ENCODE results near the gene IL10RA.

DNA sequence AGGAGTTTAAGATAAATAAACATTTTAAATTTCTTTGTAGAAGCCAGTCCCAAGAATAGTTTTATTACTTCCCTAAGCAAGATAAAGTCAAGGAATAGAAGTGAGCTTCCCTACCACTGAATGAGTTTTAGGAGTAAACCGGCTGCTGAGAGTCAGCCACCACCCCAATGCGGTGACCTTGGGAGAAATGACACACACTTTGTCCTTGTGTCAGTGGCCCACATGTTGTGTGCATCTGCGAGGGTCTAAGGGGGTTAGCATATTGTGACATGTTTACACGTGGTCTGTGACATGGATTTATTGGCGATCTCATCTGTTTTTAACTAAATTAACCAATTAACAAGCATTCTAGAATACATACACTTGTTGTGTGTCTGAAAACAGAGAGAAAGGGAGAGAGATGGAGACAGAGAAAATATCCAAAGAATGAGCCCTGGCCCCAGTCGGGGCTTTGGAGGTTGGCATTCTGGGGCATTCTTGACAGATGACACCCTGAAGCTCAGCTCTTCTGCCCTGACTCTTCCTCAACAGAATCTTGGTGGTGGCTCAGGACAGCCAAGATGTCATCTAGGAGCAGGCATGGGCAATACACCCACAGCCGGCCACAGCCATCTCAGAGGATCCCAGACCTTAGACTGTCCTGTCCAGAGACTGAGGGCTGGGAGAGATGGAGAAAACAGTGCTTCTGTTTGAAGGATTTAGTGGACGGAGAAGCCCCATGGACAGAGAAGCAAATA lies 60.9 kb downstream of the IL10RA start:
- no peak for TF ChIP-seq TAF1 (conservative IDR thresholded peaks at IDR 0.05)
- TF ChIP-seq, protein P1, sequence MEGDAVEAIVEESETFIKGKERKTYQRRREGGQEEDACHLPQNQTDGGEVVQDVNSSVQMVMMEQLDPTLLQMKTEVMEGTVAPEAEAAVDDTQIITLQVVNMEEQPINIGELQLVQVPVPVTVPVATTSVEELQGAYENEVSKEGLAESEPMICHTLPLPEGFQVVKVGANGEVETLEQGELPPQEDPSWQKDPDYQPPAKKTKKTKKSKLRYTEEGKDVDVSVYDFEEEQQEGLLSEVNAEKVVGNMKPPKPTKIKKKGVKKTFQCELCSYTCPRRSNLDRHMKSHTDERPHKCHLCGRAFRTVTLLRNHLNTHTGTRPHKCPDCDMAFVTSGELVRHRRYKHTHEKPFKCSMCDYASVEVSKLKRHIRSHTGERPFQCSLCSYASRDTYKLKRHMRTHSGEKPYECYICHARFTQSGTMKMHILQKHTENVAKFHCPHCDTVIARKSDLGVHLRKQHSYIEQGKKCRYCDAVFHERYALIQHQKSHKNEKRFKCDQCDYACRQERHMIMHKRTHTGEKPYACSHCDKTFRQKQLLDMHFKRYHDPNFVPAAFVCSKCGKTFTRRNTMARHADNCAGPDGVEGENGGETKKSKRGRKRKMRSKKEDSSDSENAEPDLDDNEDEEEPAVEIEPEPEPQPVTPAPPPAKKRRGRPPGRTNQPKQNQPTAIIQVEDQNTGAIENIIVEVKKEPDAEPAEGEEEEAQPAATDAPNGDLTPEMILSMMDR (IDR thresholded peaks at IDR 0.05; ENCODE audit: low read depth, low read length, missing input control) = no peak
- no peak for TF ChIP-seq EGR1 (IDR thresholded peaks at IDR 0.05; ENCODE audit: low read depth in 2 of 2)
- TF ChIP-seq YY1 (IDR thresholded peaks at IDR 0.05) = no peak
- TF ChIP-seq, protein P2, sequence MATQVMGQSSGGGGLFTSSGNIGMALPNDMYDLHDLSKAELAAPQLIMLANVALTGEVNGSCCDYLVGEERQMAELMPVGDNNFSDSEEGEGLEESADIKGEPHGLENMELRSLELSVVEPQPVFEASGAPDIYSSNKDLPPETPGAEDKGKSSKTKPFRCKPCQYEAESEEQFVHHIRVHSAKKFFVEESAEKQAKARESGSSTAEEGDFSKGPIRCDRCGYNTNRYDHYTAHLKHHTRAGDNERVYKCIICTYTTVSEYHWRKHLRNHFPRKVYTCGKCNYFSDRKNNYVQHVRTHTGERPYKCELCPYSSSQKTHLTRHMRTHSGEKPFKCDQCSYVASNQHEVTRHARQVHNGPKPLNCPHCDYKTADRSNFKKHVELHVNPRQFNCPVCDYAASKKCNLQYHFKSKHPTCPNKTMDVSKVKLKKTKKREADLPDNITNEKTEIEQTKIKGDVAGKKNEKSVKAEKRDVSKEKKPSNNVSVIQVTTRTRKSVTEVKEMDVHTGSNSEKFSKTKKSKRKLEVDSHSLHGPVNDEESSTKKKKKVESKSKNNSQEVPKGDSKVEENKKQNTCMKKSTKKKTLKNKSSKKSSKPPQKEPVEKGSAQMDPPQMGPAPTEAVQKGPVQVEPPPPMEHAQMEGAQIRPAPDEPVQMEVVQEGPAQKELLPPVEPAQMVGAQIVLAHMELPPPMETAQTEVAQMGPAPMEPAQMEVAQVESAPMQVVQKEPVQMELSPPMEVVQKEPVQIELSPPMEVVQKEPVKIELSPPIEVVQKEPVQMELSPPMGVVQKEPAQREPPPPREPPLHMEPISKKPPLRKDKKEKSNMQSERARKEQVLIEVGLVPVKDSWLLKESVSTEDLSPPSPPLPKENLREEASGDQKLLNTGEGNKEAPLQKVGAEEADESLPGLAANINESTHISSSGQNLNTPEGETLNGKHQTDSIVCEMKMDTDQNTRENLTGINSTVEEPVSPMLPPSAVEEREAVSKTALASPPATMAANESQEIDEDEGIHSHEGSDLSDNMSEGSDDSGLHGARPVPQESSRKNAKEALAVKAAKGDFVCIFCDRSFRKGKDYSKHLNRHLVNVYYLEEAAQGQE (IDR thresholded peaks at IDR 0.05) = no peak
- TF ChIP-seq, protein P3, sequence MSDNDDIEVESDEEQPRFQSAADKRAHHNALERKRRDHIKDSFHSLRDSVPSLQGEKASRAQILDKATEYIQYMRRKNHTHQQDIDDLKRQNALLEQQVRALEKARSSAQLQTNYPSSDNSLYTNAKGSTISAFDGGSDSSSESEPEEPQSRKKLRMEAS (IDR thresholded peaks at IDR 0.05) = no peak

Measured in liver (tissue), 3 donors.